GM12878 (cell line): ENCODE measurements around the gene PDE11A.

Source experiments
- RAD21 ChIP-seq: IDR thresholded peaks from 2 replicates; pipeline ENCODE4 v1.6.1; 2011; ENCODE audit warnings: mild to moderate bottlenecking, low read depth, low read length, moderate library complexity; ENCODE audit not compliant: insufficient read depth
- TCF3 ChIP-seq: IDR thresholded peaks from 2 replicates; pipeline ENCODE4 v1.6.1; 2012; ENCODE audit warnings: low read depth, mild to moderate bottlenecking, low read length, borderline replicate concordance; ENCODE audit not compliant: insufficient read depth
- TF ChIP-seq, protein P1 (sequence below): fragments of 450-650 bp; IDR thresholded peaks from 2 replicates; pipeline ENCODE4 v1.6.1; 2016; ENCODE audit warnings: mild to moderate bottlenecking, moderate library complexity, borderline replicate concordance
- TF ChIP-seq, protein P2 (sequence below), 3 experiments: IDR thresholded peaks in 2 of 3; conservative IDR thresholded peaks in 1 of 3; 2 replicates each; pipeline ENCODE4 v1.5.1; 2011; ENCODE audit warnings: low read depth in 3 of 3, low read length in 3 of 3, mild to moderate bottlenecking in 3 of 3, control low read depth in 2 of 3, moderate library complexity in 2 of 3, inconsistent platforms in 1 of 3, mixed read lengths in 1 of 3; ENCODE audit not compliant: control insufficient read depth in 2 of 3, insufficient read depth in 1 of 3; ENCODE audit errors: extremely low read depth in 1 of 3

DNA sequence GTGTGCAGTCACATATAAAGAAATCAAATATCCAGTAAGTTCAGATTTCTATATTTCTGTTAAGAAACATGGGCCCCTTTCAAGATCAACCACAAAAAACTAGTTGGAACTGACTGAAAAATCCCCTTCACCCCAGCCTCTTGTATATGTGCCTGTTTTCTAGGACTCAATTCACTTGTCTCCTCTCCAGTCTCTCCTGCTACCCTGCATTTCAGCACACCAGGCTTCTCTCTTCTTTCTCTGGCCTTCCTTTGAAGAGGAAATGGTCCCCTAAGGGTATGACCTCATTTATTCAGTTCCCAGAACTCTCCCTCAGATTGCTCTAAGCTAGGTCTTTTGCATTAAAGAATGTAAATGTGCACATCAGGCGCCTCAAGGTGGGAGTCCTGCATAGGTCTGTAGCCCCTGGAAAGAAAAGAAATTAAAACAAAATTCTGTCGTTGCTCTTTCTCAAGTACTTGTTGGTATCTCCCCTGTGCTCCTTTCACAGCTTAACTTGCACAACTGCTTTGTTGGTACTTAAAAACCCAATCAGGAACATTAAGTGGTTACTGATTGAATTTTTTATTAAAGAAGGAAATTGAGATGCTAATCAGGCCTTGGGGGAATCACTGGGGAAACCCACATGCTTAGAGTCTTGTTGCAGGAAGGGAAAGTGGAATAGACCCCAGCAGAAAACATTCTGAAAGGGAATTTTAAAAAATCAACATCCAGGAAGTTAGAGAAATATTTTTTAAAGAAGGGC is 401.6 kb downstream of the PDE11A start:
- TF ChIP-seq, protein P1, sequence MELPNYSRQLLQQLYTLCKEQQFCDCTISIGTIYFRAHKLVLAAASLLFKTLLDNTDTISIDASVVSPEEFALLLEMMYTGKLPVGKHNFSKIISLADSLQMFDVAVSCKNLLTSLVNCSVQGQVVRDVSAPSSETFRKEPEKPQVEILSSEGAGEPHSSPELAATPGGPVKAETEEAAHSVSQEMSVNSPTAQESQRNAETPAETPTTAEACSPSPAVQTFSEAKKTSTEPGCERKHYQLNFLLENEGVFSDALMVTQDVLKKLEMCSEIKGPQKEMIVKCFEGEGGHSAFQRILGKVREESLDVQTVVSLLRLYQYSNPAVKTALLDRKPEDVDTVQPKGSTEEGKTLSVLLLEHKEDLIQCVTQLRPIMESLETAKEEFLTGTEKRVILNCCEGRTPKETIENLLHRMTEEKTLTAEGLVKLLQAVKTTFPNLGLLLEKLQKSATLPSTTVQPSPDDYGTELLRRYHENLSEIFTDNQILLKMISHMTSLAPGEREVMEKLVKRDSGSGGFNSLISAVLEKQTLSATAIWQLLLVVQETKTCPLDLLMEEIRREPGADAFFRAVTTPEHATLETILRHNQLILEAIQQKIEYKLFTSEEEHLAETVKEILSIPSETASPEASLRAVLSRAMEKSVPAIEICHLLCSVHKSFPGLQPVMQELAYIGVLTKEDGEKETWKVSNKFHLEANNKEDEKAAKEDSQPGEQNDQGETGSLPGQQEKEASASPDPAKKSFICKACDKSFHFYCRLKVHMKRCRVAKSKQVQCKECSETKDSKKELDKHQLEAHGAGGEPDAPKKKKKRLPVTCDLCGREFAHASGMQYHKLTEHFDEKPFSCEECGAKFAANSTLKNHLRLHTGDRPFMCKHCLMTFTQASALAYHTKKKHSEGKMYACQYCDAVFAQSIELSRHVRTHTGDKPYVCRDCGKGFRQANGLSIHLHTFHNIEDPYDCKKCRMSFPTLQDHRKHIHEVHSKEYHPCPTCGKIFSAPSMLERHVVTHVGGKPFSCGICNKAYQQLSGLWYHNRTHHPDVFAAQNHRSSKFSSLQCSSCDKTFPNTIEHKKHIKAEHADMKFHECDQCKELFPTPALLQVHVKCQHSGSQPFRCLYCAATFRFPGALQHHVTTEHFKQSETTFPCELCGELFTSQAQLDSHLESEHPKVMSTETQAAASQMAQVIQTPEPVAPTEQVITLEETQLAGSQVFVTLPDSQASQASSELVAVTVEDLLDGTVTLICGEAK = no peak
- TF ChIP-seq, protein P2, sequence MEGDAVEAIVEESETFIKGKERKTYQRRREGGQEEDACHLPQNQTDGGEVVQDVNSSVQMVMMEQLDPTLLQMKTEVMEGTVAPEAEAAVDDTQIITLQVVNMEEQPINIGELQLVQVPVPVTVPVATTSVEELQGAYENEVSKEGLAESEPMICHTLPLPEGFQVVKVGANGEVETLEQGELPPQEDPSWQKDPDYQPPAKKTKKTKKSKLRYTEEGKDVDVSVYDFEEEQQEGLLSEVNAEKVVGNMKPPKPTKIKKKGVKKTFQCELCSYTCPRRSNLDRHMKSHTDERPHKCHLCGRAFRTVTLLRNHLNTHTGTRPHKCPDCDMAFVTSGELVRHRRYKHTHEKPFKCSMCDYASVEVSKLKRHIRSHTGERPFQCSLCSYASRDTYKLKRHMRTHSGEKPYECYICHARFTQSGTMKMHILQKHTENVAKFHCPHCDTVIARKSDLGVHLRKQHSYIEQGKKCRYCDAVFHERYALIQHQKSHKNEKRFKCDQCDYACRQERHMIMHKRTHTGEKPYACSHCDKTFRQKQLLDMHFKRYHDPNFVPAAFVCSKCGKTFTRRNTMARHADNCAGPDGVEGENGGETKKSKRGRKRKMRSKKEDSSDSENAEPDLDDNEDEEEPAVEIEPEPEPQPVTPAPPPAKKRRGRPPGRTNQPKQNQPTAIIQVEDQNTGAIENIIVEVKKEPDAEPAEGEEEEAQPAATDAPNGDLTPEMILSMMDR (IDR thresholded peaks at IDR 0.05 in 2 of 3, conservative IDR thresholded peaks at IDR 0.05 in 1 of 3; ENCODE audit: control insufficient read depth in 2 of 3, extremely low read depth in 1 of 3, insufficient read depth in 1 of 3, low read depth in 3 of 3, low read length in 3 of 3) = no peak
- TF ChIP-seq RAD21 (no peak), TCF3 (no peak)
